ENCODE results near the gene KCNMB2.
"Not testable (repeated sequence)": the region's sequence is repeated elsewhere in the genome, so short reads cannot be mapped to it uniquely, and the experiment has no call there.

KCNMB2 gene

DNA sequence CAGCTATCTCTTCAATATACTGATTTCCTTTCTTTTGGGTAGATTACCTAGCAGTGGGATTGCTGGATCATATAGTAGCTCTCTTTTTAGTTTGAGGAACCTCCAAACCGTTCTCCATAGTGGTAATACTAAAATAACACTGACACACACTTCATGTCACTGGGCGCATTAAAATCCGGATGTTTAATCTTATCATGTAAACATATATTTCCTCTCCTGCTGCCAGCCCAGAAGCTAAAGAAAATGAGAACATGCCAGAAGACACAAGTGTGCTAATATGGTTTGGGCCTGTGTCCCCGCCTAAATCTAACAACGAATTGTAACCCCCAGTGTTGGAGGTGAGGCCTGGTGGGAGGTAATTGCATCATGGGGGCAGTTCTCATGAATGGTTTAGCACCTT is 23.6 kb upstream of the KCNMB2 start:
- no peak for TF ChIP-seq CTCF (IDR thresholded peaks at IDR 0.05; ENCODE audit: insufficient read depth, missing control alignments)
- FAIRE-seq: no peak
- no peak for DNase-seq (ENCODE audit: insufficient read length, low spot score)

DNA sequence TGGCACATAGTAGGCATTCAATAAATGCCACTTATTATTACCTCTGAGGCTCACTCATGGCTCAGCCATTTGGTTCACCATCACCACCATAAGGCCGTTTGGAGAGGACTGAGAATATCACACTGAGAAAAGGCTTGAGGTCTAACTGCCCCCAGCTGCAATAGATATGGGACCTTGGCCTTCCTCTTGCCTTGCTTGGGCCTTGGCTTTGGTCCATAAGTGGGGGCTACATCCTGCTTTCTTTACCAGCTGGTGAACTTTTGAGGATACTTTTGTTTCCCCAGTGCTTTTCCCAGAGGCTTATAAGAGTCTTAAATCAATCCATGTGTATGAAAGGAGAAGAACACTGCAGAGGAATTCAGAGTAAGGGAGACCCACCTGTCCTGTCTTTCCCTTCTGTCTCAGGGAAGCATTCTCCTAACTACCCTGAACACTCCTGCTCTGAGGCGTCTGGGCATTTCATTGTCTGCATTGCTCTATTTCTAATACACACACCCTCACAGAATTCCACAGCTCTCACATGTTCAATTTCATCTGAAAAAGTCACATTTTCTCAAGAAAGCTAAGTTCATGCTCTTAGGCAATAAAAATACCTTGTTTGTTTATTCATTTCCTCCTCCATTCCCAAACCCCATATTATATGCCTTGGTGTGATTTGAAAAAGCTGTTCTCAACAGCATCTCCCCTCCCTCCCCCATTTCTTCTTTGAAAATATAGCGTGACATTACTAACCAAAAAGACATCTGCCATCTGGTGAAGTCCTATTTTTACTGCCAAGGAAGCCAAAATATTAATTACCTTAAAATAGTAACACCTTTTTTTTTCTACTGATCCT is 22.5 kb upstream of the KCNMB2 start:
- FAIRE-seq (no peak), DNase-seq (ENCODE audit: insufficient read length, low spot score) (no peak)
- TF ChIP-seq CTCF (IDR thresholded peaks at IDR 0.05; ENCODE audit: insufficient read depth, missing control alignments): no peak

GRCh38 chr3:178514401-178514800 is 21.8 kb upstream of the KCNMB2 start:
- no peak for TF ChIP-seq CTCF (IDR thresholded peaks at IDR 0.05; ENCODE audit: insufficient read depth, missing control alignments)
- FAIRE-seq: no peak
- DNase-seq (ENCODE audit: insufficient read length, low spot score): no peak

DNA sequence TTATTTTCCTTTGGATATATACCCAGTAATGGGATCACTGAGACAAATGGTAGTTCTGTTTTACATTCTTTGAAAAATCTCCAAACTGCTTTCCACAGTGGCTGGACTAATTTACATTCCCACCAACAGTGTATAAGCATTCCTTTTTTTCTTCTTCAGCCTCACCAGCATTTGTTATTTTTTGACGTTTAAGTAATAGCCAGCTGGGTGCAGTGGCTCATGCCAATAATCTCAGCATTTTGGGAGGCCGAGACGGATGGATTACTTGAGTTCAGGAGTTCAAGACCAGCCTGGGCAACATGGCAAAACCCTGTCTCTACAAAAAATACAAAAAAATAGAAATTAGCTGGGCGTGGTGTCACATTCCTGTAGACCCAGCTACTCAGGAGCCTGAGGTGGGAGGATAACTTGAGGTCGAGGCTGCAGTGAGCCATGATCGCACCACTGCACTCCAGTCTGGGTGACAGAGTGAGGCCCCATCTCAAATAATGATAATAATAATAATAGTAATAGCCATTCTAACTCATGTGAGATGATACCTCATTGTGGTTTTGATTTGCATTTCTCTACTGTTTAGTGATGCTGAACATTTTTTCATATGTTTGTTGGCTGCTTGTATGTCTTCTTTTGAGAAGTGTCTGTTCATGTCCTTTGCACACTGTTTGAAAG is 21.0 kb upstream of the KCNMB2 start:
- not testable (repeated sequence) for FAIRE-seq; DNase-seq (ENCODE audit: insufficient read length, low spot score)

GRCh38 chr3:178517665-178518334 is 18.4 kb upstream of the KCNMB2 start:
- no peak for TF ChIP-seq CTCF (IDR thresholded peaks at IDR 0.05; ENCODE audit: insufficient read depth, missing control alignments)
- DNase-seq (ENCODE audit: insufficient read length, low spot score): no peak
- no peak for FAIRE-seq

- TF ChIP-seq CTCF (IDR thresholded peaks at IDR 0.05; ENCODE audit: insufficient read depth, missing control alignments): no peak
- DNase-seq (ENCODE audit: insufficient read length, low spot score): no peak
- FAIRE-seq: no peak
Observed at GRCh38 chr3:178518660-178519396, 17.4 kb upstream of the KCNMB2 start.

DNA sequence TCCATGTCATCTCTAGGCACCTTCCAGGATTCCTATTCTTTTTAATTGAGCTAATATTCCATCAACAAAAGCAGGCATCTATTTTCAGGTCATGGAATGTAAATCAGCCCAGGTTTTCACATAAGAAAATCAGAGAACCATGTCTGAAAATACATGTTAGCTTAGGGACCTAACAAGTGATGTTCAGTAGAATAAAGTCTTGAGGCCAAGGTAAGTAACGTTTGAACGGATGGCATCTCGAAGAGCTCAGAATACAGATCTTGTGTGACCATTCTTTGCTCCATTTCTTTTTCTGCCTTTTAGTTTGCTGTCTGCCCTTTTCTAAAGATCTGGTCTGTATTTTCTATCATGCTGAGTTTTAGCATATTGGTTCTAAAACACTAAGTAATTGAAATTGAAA is 16.5 kb upstream of the KCNMB2 start:
- FAIRE-seq (no peak), DNase-seq (ENCODE audit: insufficient read length, low spot score) (no peak)
- no peak for TF ChIP-seq CTCF (IDR thresholded peaks at IDR 0.05; ENCODE audit: insufficient read depth, missing control alignments)

Measured in D721Med (cell line).